Measurements from ENCODE around the gene POU2F2. TPM values are rescaled to one million over a fixed set of nuclear protein-coding genes. Genes with fewer than 3 reads are reported as not detected.

Gene POU2F2
- total RNA-seq, 4 donors from 2014 or later: 0.55 to 3.2 (median 0.77) TPM; not detected in 1

- Histone ChIP-seq H3K27ac (peak overlapping the region in 1 of 2 donors; percentile 73), H3K4me3 (peak overlapping the region in 1 of 2 donors; percentile 39), H3K4me1 (no peaks in the 10 kb centered on the region), H3K9me3 (no peaks in the 10 kb centered on the region), H3K36me3 (no peaks in the 10 kb centered on the region), H3K27me3 (no peaks in the 10 kb centered on the region)
- intact Hi-C loops (cut with DNase I; ENCODE audit: low total_unique reads): no loop called here
- no peak for DNase-seq
- TF ChIP-seq POLR2A (IDR thresholded peaks at IDR 0.05): no peak
- no peak for TF ChIP-seq CTCF (IDR thresholded peaks at IDR 0.05)
These were observed 63.9 kb downstream of the POU2F2 start for GRCh38 chr19:42068361-42068755.

GRCh38 chr19:42067315-42067888 lies 64.8 kb downstream of the POU2F2 start:
- intact Hi-C loops (cut with DNase I; ENCODE audit: low total_unique reads): no loop called here
- Histone ChIP-seq H3K4me3 (no peak overlapping the region), H3K4me1 (no peaks in the 10 kb centered on the region), H3K36me3 (no peaks in the 10 kb centered on the region), H3K27me3 (no peaks in the 10 kb centered on the region), H3K27ac (no peak overlapping the region), H3K9me3 (no peaks in the 10 kb centered on the region)
- no peak for DNase-seq
- TF ChIP-seq POLR2A (IDR thresholded peaks at IDR 0.05) (no peak), CTCF (IDR thresholded peaks at IDR 0.05) (no peak)

- Histone ChIP-seq H3K27me3 (no peaks in the 10 kb centered on the region), H3K4me3 (no peak overlapping the region), H3K36me3 (no peaks in the 10 kb centered on the region), H3K9me3 (no peaks in the 10 kb centered on the region), H3K4me1 (no peaks in the 10 kb centered on the region), H3K27ac (no peak overlapping the region)
- no peak for DNase-seq
- TF ChIP-seq CTCF (IDR thresholded peaks at IDR 0.05) (no peak), POLR2A (IDR thresholded peaks at IDR 0.05) (no peak)
- intact Hi-C loops (cut with DNase I; ENCODE audit: low total_unique reads): no loop called here
These were observed 66.0 kb downstream of the POU2F2 start for GRCh38 chr19:42066075-42066754.

- Histone ChIP-seq H3K36me3 (no peaks in the 10 kb centered on the region), H3K9me3 (no peaks in the 10 kb centered on the region), H3K4me3 (no peak overlapping the region), H3K4me1 (no peaks in the 10 kb centered on the region), H3K27ac (no peak overlapping the region), H3K27me3 (no peaks in the 10 kb centered on the region)
- intact Hi-C loops (cut with DNase I; ENCODE audit: low total_unique reads): no loop called here
- TF ChIP-seq POLR2A (IDR thresholded peaks at IDR 0.05): no peak
- no peak for TF ChIP-seq CTCF (IDR thresholded peaks at IDR 0.05)
- DNase-seq: no peak
These were observed 66.7 kb downstream of the POU2F2 start for GRCh38 chr19:42065511-42065910.

- no peak for DNase-seq
- Histone ChIP-seq H3K27ac (no peak overlapping the region), H3K27me3 (no peaks in the 10 kb centered on the region), H3K4me3 (no peak overlapping the region), H3K36me3 (no peaks in the 10 kb centered on the region), H3K4me1 (no peaks in the 10 kb centered on the region), H3K9me3 (no peaks in the 10 kb centered on the region)
- intact Hi-C loops (cut with DNase I; ENCODE audit: low total_unique reads): no loop called here
- TF ChIP-seq POLR2A (IDR thresholded peaks at IDR 0.05): no peak
These were observed 67.2 kb downstream of the POU2F2 start for GRCh38 chr19:42065051-42065450.

All from uterus (tissue), 4 donors.